Psoas muscle (tissue), 8 donors: Measurements from ENCODE around the gene PARK7. TPM values are rescaled to one million over a fixed set of nuclear protein-coding genes. Genes with fewer than 3 reads are reported as not detected.

Experiments used
- ATAC-seq, 4 donors: fragments of 200-7000 bp; cut with Tn5 transposase; one replicate each; pipeline ENCODE4 v1.9.1; 2020; ENCODE audit warnings: moderate library complexity in 3 of 4, mild to moderate bottlenecking in 2 of 4
- DNase-seq, 2 donors: peaks; one replicate each; pipeline ENCODE4 v3.0.0-alpha.2; 2020
- H3K27ac ChIP-seq: fragments of 200-600 bp; one replicate; pipeline ENCODE4 v1.8.0; 2022
- H3K27me3 ChIP-seq, 3 donors: fragments of 200-600 bp in 1 of 3; one replicate each; pipeline versions ENCODE4 v1.6.1 to v1.8.0; 2013 to 2022; ENCODE audit warnings: low read length in 2 of 3, mild to moderate bottlenecking in 2 of 3, moderate library complexity in 1 of 3; ENCODE audit not compliant: insufficient read depth in 3 of 3
- H3K36me3 ChIP-seq, 2 donors: fragments of 200-600 bp in 1 of 2; one replicate each; pipeline versions ENCODE4 v1.6.1 to v1.8.0; 2013 to 2022; ENCODE audit warnings: low read depth in 1 of 2, mild to moderate bottlenecking in 1 of 2, moderate library complexity in 1 of 2; ENCODE audit not compliant: insufficient read depth in 1 of 2
- H3K4me1 ChIP-seq: fragments of 200-600 bp; one replicate; pipeline ENCODE4 v1.8.0; 2022
- H3K4me3 ChIP-seq: fragments of 200-600 bp; one replicate; pipeline ENCODE4 v1.8.0; 2022; ENCODE audit warnings: mild to moderate bottlenecking
- H3K9me3 ChIP-seq: fragments of 200-600 bp; one replicate; pipeline ENCODE4 v1.8.0; 2022
- CTCF ChIP-seq: fragments of 200-600 bp; IDR thresholded peaks from one replicate; pipeline ENCODE4 v1.8.0; 2022; ENCODE audit warnings: antibody characterized with exemption
- WGBS, 3 donors: extraction: QIAGEN DNeasy Blood & Tissue Kit; methylation state at CpG; one replicate each; pipeline versions ENCODE4 v1.1.6 to v1.1.7; 2013; 5-methylcytosine and 5-hydroxymethylcytosine counted together
- intact Hi-C, 2 donors: fragments of 100-400 bp; cut with DNase I; formaldehyde crosslinking; loops; one replicate each; pipeline versions ENCODE4 v1.11.0 to v1.14.2; 2022
- long read RNA-seq, 2 donors: library from polyadenylated mRNA; unstranded; transcript quantifications; one replicate each; pipeline ENCODE4 v2.0.0, GENCODE V29; 2021
- polyA plus RNA-seq, 3 donors: library from polyadenylated mRNA; stranded (reverse); fragments of 200-250 nt; gene quantifications; one replicate each; pipeline ENCODE4 v1.2.3, GENCODE V29; 2013
- total RNA-seq, 4 donors: library from RNA; stranded (reverse); fragmentation: NEBNext Ultra II Directional in 2 of 4; extraction: Animal tissue kit (Norgen Biotek cat#: 25700) in 2 of 4; gene quantifications; one replicate each; pipeline versions ENCODE4 v1.2.1 to v1.2.4, GENCODE V29; 2021 to 2023
- donor health status: healthy with polysubstance abuse.
- donor health status: DM: no; HTN: no; CAD: no; lungs with moderate emphysema.
- donor health status: Bipolar disorder and iron deficiency.
- donor health status: healthy.
- donor health status: DM: yes; HTN: yes; CAD: no.
- donor health status: DM: no; HTN: no; CAD: no.
- donor health status: DM: no; HTN: no; CAD: no.
- donor health status: DM: yes; HTN: yes; CAD: no.

Gene PARK7
- 100 to 1,000 TPM; 389 to 467 (median 417) TPM for total RNA-seq
- polyA plus RNA-seq = 100 to 1,000 TPM; 430 to 441 (median 432) TPM
- long read RNA-seq, donor 1, transcript PARK7-209 (7 exons, 1,088 nt) = minor isoform, 89 of 242 reads
- long read RNA-seq, donor 1, transcript PARK7-201 (7 exons, 949 nt) = major isoform, 126 of 242 reads
- long read RNA-seq, donor 1, partial matches to known transcripts = 22 of 242 reads
- long read RNA-seq, donor 1, other reads (novel, unspliced or antisense) = 5 of 242 reads
- long read RNA-seq, donor 2, transcript PARK7-201 (7 exons, 949 nt) = major isoform, 149 of 289 reads
- long read RNA-seq, donor 2, transcript PARK7-209 (7 exons, 1,088 nt) = minor isoform, 121 of 289 reads
- long read RNA-seq, donor 2, partial matches to known transcripts = 9 of 289 reads
- long read RNA-seq, donor 2, other reads (novel, unspliced or antisense) = 10 of 289 reads

DNA sequence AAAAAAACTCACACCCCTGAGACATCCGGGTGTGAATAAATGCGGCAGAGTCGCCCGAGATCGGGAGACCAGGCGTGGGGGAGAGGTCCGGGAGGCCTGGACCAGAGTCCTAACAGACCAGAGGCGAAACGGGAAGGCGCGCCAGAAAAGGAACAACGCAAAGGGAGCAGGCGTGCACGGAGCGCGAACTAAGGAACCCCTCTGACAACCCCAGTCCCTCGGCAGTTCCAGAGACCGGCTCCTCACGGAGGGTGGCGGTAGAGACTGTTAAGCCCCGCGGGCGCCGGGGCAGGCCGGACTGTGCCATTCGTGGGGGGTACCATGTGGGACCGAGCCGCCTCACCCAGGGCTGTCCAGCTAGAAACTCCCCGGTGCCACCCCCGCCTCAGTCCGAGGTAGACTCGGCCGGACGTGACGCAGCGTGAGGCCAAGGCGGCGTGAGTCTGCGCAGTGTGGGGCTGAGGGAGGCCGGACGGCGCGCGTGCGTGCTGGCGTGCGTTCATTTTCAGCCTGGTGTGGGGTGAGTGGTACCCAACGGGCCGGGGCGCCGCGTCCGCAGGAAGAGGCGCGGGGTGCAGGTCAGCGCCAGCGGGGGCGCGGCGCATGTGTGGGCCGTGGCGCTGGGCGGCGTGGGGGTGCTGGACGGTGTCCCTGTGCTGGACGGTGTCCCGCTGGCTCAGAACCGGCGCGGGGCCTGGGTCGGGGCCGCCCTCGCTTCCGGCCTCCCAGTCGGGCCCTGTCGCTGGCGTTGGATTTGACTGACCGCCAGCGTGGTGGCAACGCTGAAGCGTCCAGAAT is at the start of gene PARK7:
Gene PARK7, plus strand, starts transcription at position 496 of the 798 bp plus-strand sequence. CDS start 1,075 bp downstream, outside the sequence.
- Histone ChIP-seq H3K4me1 (peaks cover 38% of the 10 kb centered on the region), H3K36me3 (peaks cover 0 to 37% of the 10 kb centered on the region in 2 donors), H3K4me3 (peak within 1 kb of the TSS; percentile 87), H3K27ac (peak within 1 kb of the TSS; percentile 96), H3K27me3 (no peaks in the 10 kb centered on the region), H3K9me3 (no peaks in the 10 kb centered on the region)
- TF ChIP-seq CTCF = peak; percentile 52
- peak; percentile 94 to 96 (median 95) for ATAC-seq
- WGBS, 3 donors = 0% methylated on average over 64 to 81 of the region's 81 CpGs
- intact Hi-C loops = no loop called here
- DNase-seq = peak; percentile 100

GRCh38 chr1:7912145-7912544 is 49.4 kb upstream of the PARK7 start:
- intact Hi-C loops = no loop called here
- Histone ChIP-seq H3K4me1 (no peaks in the 10 kb centered on the region), H3K36me3 (no peaks in the 10 kb centered on the region), H3K4me3 (no peak overlapping the region), H3K9me3 (no peaks in the 10 kb centered on the region), H3K27me3 (no peaks in the 10 kb centered on the region), H3K27ac (no peak overlapping the region)
- no peak for DNase-seq
- no peak for TF ChIP-seq CTCF
- WGBS, 3 donors = 86 to 94% (median 88%) methylated on average over 3 of the region's 3 CpGs
- no peak for ATAC-seq

DNA sequence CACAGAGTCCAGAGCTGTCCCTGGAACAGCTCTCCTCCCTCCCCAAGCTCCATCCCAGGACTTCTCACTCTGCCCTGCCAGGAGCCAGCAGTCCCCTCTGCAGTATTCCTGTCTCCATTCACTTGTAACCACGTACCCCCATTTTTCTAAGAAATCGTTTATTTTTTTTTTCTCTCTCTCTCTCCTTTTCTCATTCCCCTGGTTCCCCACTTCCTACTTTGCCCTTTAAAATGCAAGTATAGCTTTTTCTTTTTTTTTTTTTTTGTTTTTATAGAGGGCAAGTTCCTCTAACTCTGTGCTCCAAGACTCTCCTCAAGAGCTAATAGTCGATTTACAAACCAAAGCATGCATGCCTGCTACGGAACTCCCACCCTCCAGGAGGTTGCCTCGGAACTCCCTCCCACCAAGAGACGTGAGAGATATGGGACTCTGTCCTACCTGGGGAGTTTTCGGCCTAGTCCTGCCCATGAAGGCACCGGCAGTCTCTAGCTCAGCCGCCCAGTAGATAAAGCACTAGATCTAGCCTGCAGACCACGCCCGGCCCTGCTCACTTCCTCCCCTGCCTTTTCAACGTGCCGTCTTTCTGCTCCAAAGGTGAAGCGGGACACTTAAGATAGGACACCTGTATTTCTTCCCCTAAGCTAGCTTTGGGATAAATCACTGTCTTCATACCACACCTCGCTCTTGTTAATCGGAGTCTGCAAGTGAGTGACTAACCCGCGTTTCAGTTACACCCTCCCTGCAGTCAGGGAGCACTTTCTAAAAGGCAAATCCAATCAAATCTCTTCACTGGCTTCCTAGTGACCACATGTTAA is 48.6 kb upstream of the PARK7 start:
- DNase-seq (no peak), ATAC-seq (no peak)
- H3K27me3 ChIP-seq = no peaks in the 10 kb centered on the region
- no peak overlapping the region for H3K4me3 ChIP-seq
- intact Hi-C loops = no loop called here
- no peaks in the 10 kb centered on the region for H3K36me3 ChIP-seq
- TF ChIP-seq CTCF = no peak
- 60 to 73% (median 61%) methylated on average over 18 of the region's 18 CpGs for WGBS, 3 donors
- H3K27ac ChIP-seq = no peak overlapping the region
- H3K4me1 ChIP-seq = no peaks in the 10 kb centered on the region
- no peaks in the 10 kb centered on the region for H3K9me3 ChIP-seq

DNA sequence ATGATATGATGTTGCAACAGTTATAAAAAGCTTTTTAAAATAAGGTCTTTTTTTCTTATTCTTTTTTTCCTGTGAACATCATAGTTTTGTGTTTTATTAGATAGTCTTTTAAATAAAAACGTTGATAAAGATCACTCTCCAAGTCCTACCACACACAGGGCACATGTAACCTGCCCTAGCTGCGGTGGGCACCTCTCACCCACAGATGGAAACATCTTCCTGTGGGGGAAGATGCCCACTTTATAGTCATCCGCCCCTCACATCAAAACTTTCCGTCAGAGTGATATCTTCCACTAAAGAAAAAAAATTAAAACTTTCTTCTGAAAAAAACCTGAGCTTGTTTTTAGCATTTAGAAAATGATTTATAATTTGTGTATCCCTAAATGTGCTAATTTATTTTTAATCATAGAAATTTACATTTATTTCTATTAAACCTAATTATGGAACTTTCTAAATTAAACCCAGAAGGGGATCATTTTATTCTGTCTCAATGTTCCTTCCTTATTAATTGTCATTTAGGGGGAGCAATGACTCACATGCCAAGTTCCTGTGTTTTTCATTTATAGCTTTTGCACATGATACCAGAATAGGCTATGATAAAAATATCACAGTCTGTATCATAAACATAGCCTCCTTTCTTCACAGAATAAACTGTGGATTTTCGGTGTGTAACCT is 45.5 kb upstream of the PARK7 start:
- Histone ChIP-seq H3K4me3 (no peak overlapping the region), H3K27me3 (no peaks in the 10 kb centered on the region), H3K4me1 (no peaks in the 10 kb centered on the region), H3K36me3 (no peaks in the 10 kb centered on the region), H3K9me3 (no peaks in the 10 kb centered on the region), H3K27ac (no peak overlapping the region)
- intact Hi-C loops = no loop called here
- 66 to 73% (median 68%) methylated on average over 5 of the region's 5 CpGs for WGBS, 3 donors
- DNase-seq (no peak), ATAC-seq (no peak)
- TF ChIP-seq CTCF = no peak
